HepG2 (cell line): ENCODE results near the gene RPLP2. TPM values are rescaled to one million over a fixed set of nuclear protein-coding genes. Genes with fewer than 3 reads are reported as not detected.
A peak's percentile ranks its signal among the peaks of the same experiment; 100 is the strongest.

Experiments
- ARID4A ChIP-seq: sonication (generic); formaldehyde crosslinking; IDR thresholded peaks from 2 replicates; pipeline ENCODE4 v1.5.0; 2020; ENCODE audit warnings: mild to moderate bottlenecking, missing genetic modification reagents, borderline replicate concordance
- ARNT2 ChIP-seq: sonication (generic); formaldehyde crosslinking; IDR thresholded peaks from 2 replicates; pipeline ENCODE4 v1.8.0; 2022; ENCODE audit warnings: mild to moderate bottlenecking, low read depth, missing genetic modification reagents, moderate library complexity
- BCLAF1 ChIP-seq: fragments of 450-650 bp; IDR thresholded peaks from 2 replicates; pipeline ENCODE4 v1.6.1; 2017; ENCODE audit warnings: mild to moderate bottlenecking
- CREM ChIP-seq, 2 experiments: sonication (generic) in 1 of 2; formaldehyde crosslinking in 1 of 2; IDR thresholded peaks; 2 replicates each; pipeline versions ENCODE4 v1.4.0 to v1.6.1; 2016 to 2020; ENCODE audit warnings: antibody characterized with exemption in 1 of 2, mild to moderate bottlenecking in 1 of 2, missing genetic modification reagents in 1 of 2
- HCFC1 ChIP-seq: fragments of 150-350 bp; IDR thresholded peaks from 2 replicates; pipeline ENCODE4 v1.6.1; 2014; ENCODE audit warnings: low read depth, low read length
- HNF4A ChIP-seq: sonication (generic); formaldehyde crosslinking; IDR thresholded peaks from 2 replicates; pipeline ENCODE4 v1.4.0; 2020; ENCODE audit warnings: missing genetic modification reagents
- HNRNPK ChIP-seq: fragments of 200-400 bp; formaldehyde crosslinking; IDR thresholded peaks from 2 replicates; pipeline ENCODE4 v1.6.1; 2018; ENCODE audit warnings: low read length, low read depth, moderate library complexity, mild to moderate bottlenecking; ENCODE audit not compliant: poor library complexity, severe bottlenecking
- NR2C2 ChIP-seq: sonication (generic); formaldehyde crosslinking; IDR thresholded peaks from 2 replicates; pipeline ENCODE4 v1.4.0; 2020; ENCODE audit warnings: missing genetic modification reagents, mild to moderate bottlenecking, moderate library complexity, borderline replicate concordance
- NR3C1 ChIP-seq: sonication (generic); formaldehyde crosslinking; IDR thresholded peaks from 2 replicates; pipeline ENCODE4 v1.4.0; 2020; ENCODE audit warnings: missing genetic modification reagents
- SP4 ChIP-seq: sonication (generic); formaldehyde crosslinking; IDR thresholded peaks from 2 replicates; pipeline ENCODE4 v1.8.1; 2023; ENCODE audit warnings: mild to moderate bottlenecking, missing genetic modification reagents
- TBP ChIP-seq: sonication (generic); formaldehyde crosslinking; IDR thresholded peaks from 2 replicates; pipeline ENCODE4 v1.5.0; 2020; ENCODE audit warnings: missing genetic modification reagents
- THRA ChIP-seq: sonication (generic); formaldehyde crosslinking; IDR thresholded peaks from 2 replicates; pipeline ENCODE4 v1.4.0; 2020; ENCODE audit warnings: missing genetic modification reagents, borderline replicate concordance
- ZBTB14 ChIP-seq: sonication (generic); formaldehyde crosslinking; IDR thresholded peaks from 2 replicates; pipeline ENCODE4 v1.4.0; 2020; ENCODE audit warnings: missing genetic modification reagents
- ZBTB42 ChIP-seq: sonication (generic); formaldehyde crosslinking; IDR thresholded peaks from 2 replicates; pipeline ENCODE4 v1.5.0; 2020; ENCODE audit warnings: mild to moderate bottlenecking, missing genetic modification reagents
- ZFP36 ChIP-seq: fragments of 150-350 bp; IDR thresholded peaks from 2 replicates; pipeline ENCODE4 v1.6.1; 2018; ENCODE audit warnings: borderline replicate concordance, low read length, low read depth; ENCODE audit not compliant: partially characterized antibody
- ZNF326 ChIP-seq: sonication (generic); formaldehyde crosslinking; IDR thresholded peaks from 2 replicates; pipeline ENCODE4 v1.4.0; 2020; ENCODE audit warnings: missing genetic modification reagents, borderline replicate concordance
- ZNF577 ChIP-seq: sonication (generic); formaldehyde crosslinking; IDR thresholded peaks from 2 replicates; pipeline ENCODE4 v1.4.0; 2020; ENCODE audit warnings: mild to moderate bottlenecking, low read depth, missing genetic modification reagents, borderline replicate concordance
- ZNF678 ChIP-seq: sonication (generic); formaldehyde crosslinking; IDR thresholded peaks from 2 replicates; pipeline ENCODE4 v1.4.0; 2020; ENCODE audit warnings: mild to moderate bottlenecking, missing genetic modification reagents
- polyA plus RNA-seq, 8 experiments: library from polyadenylated mRNA; depleted of rRNA in 3 of 8; stranded (reverse) in 7 of 8; unstranded in 1 of 8; fragments of >200 nt; fragmentation: Illumina TruSeq in 4 of 8; extraction: Trizol in 4 of 8; gene quantifications; 2 replicates each; pipeline versions ENCODE4 v1.2.1 to v1.2.3, GENCODE V29; 2011 to 2016; ENCODE audit warnings: low read depth in 4 of 8, missing spikeins in 1 of 8, mixed read lengths in 1 of 8; ENCODE audit not compliant: insufficient read depth in 1 of 8
- total RNA-seq, 5 experiments: library from RNA; depleted of rRNA; stranded (reverse); fragments of >200 nt; fragmentation: Illumina TruSeq; extraction: Trizol; gene quantifications; 2 replicates each; pipeline ENCODE4 v1.2.3, GENCODE V29; 2016; ENCODE audit warnings: low read depth in 1 of 5

RPLP2 gene
- total and polyA plus RNA-seq, 2 of the 13 experiments (the other 11 are each of a cell fraction or from before 2014, with no cell fraction given): 978 to 2,106 TPM

GRCh38 chr11:795634-796564 lies 13.9 kb upstream of the RPLP2 start (continued):
- TF ChIP-seq NR3C1 (CRISPR knock-in tag) (no peak), ARID4A (CRISPR knock-in tag) (peak; percentile 50; the same call in 1 of the 2 replicates), ZBTB14 (no peak), ZNF678 (CRISPR knock-in tag) (no peak), HNRNPK (no peak), BCLAF1 (no peak), ZNF326 (CRISPR knock-in tag) (no peak), TBP (CRISPR knock-in tag) (no peak), NR2C2 (no peak), HNF4A (CRISPR knock-in tag) (no peak), ZNF577 (CRISPR knock-in tag) (no peak), ZBTB42 (CRISPR knock-in tag) (no peak; the same call in 1 of the 2 replicates), ARNT2 (CRISPR knock-in tag) (no peak), HCFC1 (no peak), SP4 (CRISPR knock-in tag) (no peak), ZFP36 (no peak), CREM (IDR thresholded peaks at IDR 0.05) (no peak), CREM (CRISPR knock-in tag; IDR thresholded peaks at IDR 0.05) (no peak), THRA (CRISPR knock-in tag) (no peak)
